Dedifferentiated amniotic fluid mesenchymal stem cell (primary cell): ENCODE measurements around the gene ARHGAP26.
"Not testable (repeated sequence)": the region's sequence is repeated elsewhere in the genome, so short reads cannot be mapped to it uniquely, and the experiment has no call there.

Source experiments
- DNase-seq: peaks from one replicate; pipeline ENCODE4 v3.0.0-alpha.2; 2016; ENCODE audit errors: extremely low spot score

The ARHGAP26 gene

GRCh38 chr5:142959683-142960657, 189.8 kb downstream of the ARHGAP26 start:
- DNase-seq: peak; percentile 36

DNA sequence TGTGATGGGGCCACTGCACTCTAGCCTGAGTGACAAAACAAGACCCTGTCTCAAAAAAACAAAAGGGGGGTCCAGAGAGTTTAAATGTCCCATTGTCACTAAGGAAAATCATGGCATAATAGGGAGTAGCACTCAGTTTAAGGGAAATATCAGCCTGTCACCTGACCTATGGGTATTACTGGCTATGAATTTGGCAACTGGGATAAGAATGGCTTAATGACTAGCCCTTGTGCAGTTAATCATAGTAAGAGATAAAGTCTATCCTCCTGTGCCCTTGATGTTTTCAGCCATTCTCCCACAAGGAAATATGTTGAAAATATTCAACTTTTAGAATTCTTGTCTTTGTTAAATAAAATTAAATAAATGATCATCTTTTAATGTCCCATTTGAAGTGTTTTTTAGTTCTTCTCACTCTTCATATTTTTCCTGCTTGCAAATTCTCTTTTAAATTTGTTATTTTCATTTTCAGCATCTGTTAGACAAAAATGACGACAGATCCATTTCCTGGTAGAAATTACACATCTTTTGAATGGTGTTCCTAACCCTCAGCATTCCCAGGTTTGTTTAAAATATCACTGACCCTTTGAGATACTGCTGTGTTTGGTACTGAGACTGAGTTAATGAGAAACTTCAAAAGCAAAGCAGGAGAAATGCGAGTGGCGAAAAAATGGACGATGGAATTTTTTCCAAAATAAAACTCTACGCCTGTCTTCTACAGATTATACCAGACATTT, 191.4 kb downstream of the ARHGAP26 start:
- DNase-seq: no peak

DNA sequence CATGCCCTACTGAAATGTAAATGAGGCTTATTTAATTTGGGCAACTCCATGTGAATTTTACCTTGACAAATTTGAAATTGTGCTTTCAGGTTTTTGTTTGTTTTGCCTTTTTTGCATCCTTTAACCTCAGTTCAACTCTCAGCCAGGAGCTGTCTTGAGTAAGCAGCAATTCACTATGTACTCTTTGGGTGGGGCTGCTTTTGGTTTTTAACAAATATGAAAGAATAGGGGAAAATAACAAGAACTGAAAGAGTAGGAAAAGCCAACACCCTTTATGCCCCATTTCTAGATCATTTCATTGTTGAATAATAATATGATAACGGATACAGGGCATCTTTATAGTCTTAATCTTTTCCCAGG, 192.0 kb downstream of the ARHGAP26 start:
- DNase-seq: no peak

DNA sequence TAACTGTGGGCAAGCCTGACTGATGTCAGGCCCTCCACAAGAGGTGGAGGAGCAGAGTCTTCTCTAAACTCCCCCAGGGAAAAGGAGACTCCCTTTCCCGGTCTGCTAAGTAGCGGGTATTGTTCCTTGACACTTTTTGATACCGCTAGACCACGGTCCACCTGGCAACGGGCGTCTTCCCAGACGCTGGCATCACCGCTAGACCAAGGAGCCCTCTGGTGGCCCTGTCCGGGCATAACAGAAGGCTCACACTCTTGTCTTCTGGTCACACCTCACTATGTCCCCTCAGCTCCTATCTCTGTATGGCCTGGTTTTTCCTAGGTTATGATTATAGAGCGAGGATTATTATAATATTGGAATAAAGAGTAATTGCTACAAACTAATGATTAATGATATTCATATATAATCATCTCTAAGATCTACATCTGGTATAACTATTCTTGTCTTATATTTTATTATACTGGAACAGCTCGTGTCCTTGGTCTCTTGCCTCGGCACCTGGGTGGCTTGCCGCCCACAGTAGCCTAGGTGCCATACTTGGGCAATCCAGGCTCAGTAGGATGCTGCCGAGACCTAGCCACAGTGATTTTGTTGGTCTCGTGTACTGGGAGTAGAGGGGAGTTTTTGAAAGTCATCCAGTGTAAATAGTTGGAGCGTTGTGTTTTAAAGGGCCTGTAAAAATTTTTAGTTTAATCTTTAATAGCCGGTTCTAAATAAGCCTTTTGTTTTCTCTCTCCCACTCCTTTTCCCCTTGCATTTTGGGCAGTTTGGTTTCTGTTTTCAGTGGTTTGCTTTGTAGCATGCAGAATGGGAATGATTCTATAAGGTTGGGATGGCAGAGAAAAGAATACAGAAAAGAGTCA, 195.3 kb downstream of the ARHGAP26 start:
- DNase-seq: not testable (repeated sequence)

- no peak for DNase-seq
These were observed 195.9 kb downstream of the ARHGAP26 start for GRCh38 chr5:142966121-142966420.

DNA sequence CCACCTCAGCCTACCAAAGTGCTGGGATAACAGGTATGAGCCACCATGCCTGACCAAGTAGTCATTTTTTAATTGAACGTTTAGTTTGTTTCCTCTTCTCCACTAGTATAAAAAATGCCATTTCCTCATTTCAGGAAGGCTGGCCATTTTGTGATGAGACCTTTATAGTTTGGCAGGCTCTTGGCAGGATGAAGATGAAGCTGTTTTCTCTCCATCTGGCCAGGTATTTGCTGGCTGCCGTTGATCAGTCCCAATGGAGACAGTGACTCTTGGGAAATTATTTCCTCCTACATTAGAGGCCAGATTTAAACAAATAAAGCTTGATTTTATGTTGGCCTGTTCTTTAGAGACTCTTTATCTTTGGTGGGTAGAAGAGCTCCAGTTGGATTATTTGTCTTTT, 199.0 kb downstream of the ARHGAP26 start:
- DNase-seq: no peak

DNA sequence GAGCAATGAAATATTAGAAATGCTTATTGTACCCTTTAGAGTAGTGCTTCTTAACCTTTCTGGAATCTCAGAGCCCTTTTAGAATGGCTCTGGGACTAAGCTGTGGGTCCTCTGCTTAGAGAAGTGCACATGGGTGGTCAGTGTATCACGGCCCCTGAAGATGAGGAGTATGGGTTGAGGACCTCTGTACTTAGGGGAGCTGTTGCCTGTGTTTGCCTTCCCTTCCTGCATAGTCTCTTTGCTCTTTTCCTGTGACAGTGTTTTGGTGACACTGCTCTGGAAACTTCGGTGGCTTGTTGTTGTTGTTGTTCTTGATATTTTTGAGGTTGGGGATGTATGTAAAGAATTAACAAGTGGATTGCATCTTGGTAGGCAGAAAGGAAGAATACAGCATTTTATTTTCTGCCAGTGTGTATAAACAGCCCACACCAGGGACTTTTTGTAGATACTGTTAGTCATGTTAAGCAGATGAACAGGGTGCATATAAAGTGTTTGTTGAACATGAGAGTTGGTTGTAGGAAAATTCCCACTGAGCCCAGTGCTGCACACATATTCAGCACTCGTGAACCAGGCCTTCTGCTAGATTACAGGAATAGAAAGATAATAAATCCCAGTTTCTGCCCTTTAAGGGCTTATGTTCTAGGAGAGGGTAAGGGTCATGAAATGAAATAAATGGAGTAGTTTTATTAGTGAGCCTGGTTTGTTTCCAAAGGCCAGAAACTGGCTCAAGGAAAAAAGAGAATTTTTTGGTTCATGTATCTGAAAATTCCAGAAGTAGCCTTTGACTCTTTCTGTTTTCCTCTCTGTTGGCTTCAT, 199.7 kb downstream of the ARHGAP26 start:
- no peak for DNase-seq

- DNase-seq: no peak
These were observed 200.4 kb downstream of the ARHGAP26 start for GRCh38 chr5:142970440-142971030.

- no peak for DNase-seq
These were observed 201.3 kb downstream of the ARHGAP26 start for GRCh38 chr5:142971303-142972013.

GRCh38 chr5:142972064-142972570, 201.9 kb downstream of the ARHGAP26 start:
- DNase-seq: no peak

GRCh38 chr5:142973932-142974331, 203.8 kb downstream of the ARHGAP26 start:
- DNase-seq: no peak

GRCh38 chr5:142974409-142974808, 204.2 kb downstream of the ARHGAP26 start:
- no peak for DNase-seq

- no peak for DNase-seq
These were observed 206.7 kb downstream of the ARHGAP26 start for GRCh38 chr5:142976861-142977260.

DNA sequence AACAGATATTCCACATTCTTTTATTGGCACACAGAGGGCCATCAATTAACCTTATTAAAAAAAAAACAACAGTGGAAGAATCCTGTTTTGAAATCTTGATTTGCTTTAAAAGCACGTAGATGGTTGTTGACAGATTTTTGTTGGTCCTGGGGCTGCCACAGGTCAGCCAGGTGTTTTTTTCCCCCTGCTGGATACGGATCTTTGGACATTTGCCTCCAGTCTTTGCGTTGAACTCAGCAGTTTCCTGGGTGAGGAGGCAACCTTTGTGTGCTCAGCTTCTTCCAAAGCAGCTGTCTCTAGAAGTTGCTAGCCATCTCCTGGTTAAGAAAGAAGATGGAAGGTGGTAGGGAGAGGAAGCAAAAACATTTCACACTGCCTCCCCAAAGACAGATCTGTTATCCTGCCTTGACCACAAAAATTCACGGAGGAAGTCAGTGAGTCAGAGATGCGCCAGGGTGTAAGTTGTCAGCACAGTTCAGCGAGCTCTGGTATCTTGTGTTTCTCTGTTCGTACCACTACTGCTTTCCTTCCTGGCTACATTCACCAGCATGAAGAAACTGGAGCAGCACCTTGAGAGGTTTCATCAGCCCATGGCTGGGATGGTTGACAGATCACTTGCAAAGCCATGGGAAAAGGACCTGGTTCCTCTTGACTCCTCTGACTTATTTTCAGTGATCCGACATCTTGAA, 207.3 kb downstream of the ARHGAP26 start:
- peak; percentile 25 for DNase-seq

- DNase-seq: no peak
These were observed 208.1 kb downstream of the ARHGAP26 start for GRCh38 chr5:142978252-142978651.

DNA sequence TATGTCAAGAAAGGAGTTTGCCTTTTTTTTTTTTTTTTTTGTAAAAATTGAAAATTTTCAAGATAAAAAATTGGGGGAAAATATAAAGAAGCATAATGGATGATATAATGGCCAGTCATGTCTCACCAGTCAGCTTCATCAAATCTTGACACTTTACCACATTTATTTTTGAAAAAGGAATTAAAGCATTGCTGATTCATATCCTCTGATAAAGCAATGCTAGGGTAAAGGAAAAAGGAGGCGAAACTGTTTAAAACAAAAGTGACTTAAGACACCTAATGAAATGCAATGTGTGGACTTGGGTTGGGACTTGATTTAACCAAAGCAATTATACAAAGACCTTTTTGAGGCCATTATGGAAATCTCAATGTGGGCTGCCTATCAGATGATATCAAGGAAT, 208.5 kb downstream of the ARHGAP26 start:
- DNase-seq: no peak

DNA sequence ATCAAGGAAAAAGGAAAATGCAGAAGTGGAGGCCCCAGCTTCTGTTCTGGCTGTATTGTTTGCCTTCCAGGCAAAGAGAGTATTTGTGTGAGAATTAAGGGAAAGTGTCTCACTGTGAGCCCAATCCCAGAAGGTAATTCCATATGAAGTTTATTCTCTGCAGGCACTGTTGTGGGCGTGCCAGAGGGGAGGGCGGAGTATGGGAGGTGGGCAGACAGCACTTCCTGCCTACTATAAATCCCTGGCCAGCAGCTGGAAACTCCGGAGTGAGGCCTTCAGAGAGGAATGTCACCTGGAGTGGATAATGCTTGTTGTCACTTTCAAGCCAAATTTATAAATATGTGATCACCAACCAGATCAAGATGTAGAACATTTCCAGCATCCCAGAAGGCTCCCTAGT, 209.5 kb downstream of the ARHGAP26 start:
- no peak for DNase-seq

DNA sequence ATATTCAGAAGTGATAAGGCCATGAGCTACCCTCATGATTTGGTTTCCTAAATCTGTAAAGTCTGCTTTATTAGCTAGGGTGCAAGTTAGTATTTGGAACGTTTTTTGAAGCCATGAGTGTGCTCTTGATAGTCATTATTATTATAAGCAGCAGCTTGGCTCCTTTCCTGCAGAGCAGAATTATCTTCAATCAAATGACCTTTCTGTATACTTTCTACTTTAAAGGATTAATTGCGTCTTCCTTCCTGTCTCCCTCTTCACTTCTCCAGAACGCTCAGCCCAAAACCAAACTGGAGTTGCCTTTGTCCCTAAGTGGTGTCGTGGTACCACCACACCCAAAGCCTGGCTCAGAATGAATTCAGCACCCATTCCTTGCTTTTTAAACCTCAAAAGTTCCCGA, 211.3 kb downstream of the ARHGAP26 start:
- no peak for DNase-seq
